ENCODE results near the gene HMGXB4. TPM values are rescaled to one million over a fixed set of nuclear protein-coding genes. Genes with fewer than 3 reads are reported as not detected.

Gene HMGXB4
- total and polyA plus RNA-seq, 2 of the 8 experiments (the other 6 are each of a cell fraction or from before 2014, with no cell fraction given), result 20.9 to 41.3 TPM

DNA sequence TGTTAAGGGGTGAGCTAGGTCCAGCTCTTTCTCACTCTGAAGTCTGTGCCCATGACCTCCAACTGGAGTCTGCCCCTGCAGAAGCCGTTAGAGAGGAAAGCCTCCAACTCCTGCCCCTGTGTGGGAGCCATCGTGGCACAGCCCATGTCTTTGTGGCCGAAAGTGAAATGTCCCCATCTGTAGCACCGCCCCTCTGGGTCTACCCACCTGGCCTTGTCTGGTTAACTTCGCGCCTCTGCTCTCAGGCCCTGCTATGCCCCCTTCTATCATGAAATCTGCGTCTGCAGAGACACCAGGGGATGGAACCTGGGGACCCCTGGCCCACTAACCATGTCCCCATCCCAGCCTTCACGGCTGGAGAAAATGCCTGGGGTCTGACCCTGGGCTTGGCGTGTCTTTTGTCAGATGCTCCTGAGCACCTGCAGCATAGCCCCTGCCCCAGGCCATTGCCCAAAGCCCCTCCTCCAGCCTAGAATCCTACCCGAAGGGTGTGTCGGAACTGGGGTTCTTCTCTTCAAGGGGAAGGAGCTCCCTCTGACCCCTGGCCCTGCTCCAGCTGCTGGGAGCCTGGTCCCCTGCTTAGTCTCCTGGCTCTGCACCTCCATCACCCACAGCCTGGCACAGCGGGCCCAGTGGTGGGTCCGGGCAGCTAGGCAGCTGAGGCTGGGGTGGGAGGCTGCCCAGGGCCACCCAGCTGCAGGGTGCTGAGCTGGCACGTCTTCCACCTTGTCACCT, 87.8 kb downstream of the HMGXB4 start (continued):
- no peak for TF ChIP-seq ATF2 (IDR thresholded peaks at IDR 0.05; ENCODE audit: low read length)
- TF ChIP-seq NANOG (IDR thresholded peaks at IDR 0.05; ENCODE audit: insufficient read depth, low read depth, low read length, poor library complexity, severe bottlenecking), result no peak
- TF ChIP-seq, protein P1, sequence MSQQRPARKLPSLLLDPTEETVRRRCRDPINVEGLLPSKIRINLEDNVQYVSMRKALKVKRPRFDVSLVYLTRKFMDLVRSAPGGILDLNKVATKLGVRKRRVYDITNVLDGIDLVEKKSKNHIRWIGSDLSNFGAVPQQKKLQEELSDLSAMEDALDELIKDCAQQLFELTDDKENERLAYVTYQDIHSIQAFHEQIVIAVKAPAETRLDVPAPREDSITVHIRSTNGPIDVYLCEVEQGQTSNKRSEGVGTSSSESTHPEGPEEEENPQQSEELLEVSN (IDR thresholded peaks at IDR 0.05), result no peak
- no peak for TF ChIP-seq SP4 (IDR thresholded peaks at IDR 0.05; ENCODE audit: low read length)
- no peak for TF ChIP-seq SP2 (IDR thresholded peaks at IDR 0.05; ENCODE audit: low read length)
- TF ChIP-seq SIRT6 (IDR thresholded peaks at IDR 0.05; ENCODE audit: low read length), result no peak
- no peak for TF ChIP-seq EP300 (IDR thresholded peaks at IDR 0.05; ENCODE audit: borderline replicate concordance in 1 of 2, low read depth in 2 of 2, low read length in 2 of 2)
- no peak for TF ChIP-seq GABPA (IDR thresholded peaks at IDR 0.05; ENCODE audit: borderline replicate concordance, insufficient read depth, low read length)

Small RNA genes lying within 50 kb of the gene (microRNA-seq; reads per million reads assigned to microRNA genes)
- gene MIR3909 (ENCODE audit: borderline microRNAs expressed in 2 of 2, borderline number of aligned reads in 2 of 2, borderline replicate concordance in 1 of 2), result 0.46 to 3.2 reads per million in 2 experiments
- gene MIR6069 (ENCODE audit: borderline microRNAs expressed in 2 of 2, borderline number of aligned reads in 2 of 2, borderline replicate concordance in 1 of 2), result 0 reads per million in 2 experiments

Small RNA genes lying within 50 kb of the gene (small RNA-seq; reads per million reads assigned to genes)
- gene MIR3909 (ENCODE audit: insufficient read depth), result 55.9 reads per million, percentile 96 among the genes with 10 or more reads in this experiment
- not detected for gene MIR6069 (ENCODE audit: insufficient read depth)
- gene RNU7-167P (ENCODE audit: insufficient read depth), result not detected

Other genes starting within 250 kb of the HMGXB4 start
- not detected in 2 replicates for gene ISX, start 191.3 kb upstream of the HMGXB4 start, total RNA-seq (2021; fragmentation: NEBNext Ultra II Directional; extraction: Animal tissue kit (Norgen Biotek cat#: 25700))
- gene ISX, start 191.3 kb upstream of the HMGXB4 start, polyA plus RNA-seq (2011; rRNA removed), result not detected in 2 replicates
- 22.2 and 25.1 TPM in 2 replicates for gene TOM1, start 42.4 kb downstream of the HMGXB4 start, total RNA-seq (2021; fragmentation: NEBNext Ultra II Directional; extraction: Animal tissue kit (Norgen Biotek cat#: 25700))
- gene TOM1, start 42.4 kb downstream of the HMGXB4 start, polyA plus RNA-seq (2011; rRNA removed), result 39.2 and 40.8 TPM in 2 replicates
- gene HMOX1, start 123.6 kb downstream of the HMGXB4 start, total RNA-seq (2021; fragmentation: NEBNext Ultra II Directional; extraction: Animal tissue kit (Norgen Biotek cat#: 25700)), result 25.0 and 25.7 TPM in 2 replicates
- gene HMOX1, start 123.6 kb downstream of the HMGXB4 start, polyA plus RNA-seq (2011; rRNA removed), result 39.2 and 41.6 TPM in 2 replicates
- 297 and 305 TPM in 2 replicates for gene MCM5, start 142.6 kb downstream of the HMGXB4 start, total RNA-seq (2021; fragmentation: NEBNext Ultra II Directional; extraction: Animal tissue kit (Norgen Biotek cat#: 25700))
- gene MCM5, start 142.6 kb downstream of the HMGXB4 start, polyA plus RNA-seq (2011; rRNA removed), result 210 and 243 TPM in 2 replicates

Data from H1 (cell line).